OCI-LY3 (cell line): ENCODE results near the gene SLC25A28.

Experiments used
- H2AFZ ChIP-seq: fragments of 200-600, 300-600 bp; shearing (Covaris generic); 2 replicates; pipeline ENCODE4 v1.6.0; 2014; ENCODE audit warnings: antibody characterized with exemption, low read depth, low read length
- H3K27ac ChIP-seq: fragments of 200-600, 300-600 bp; sonication (generic); 2 replicates; pipeline ENCODE4 v1.5.1; 2014; ENCODE audit warnings: mild to moderate bottlenecking, low read length, moderate library complexity, mixed read lengths
- H3K27me3 ChIP-seq: fragments of 200-600, 300-600 bp; sonication (generic); 2 replicates; pipeline ENCODE4 v1.6.1; 2014; ENCODE audit warnings: low read depth, low read length, mixed read lengths
- H3K36me3 ChIP-seq: fragments of 200-600, 300-600 bp; sonication (generic); replicated peaks from 2 replicates; pipeline ENCODE3; 2014; ENCODE audit warnings: low read depth, low read length, mixed read lengths
- H3K4me1 ChIP-seq: fragments of 300-600, 200-600 bp; sonication (generic); 2 replicates; pipeline ENCODE4 v1.6.1; 2014; ENCODE audit warnings: low read length, mixed read lengths
- H3K4me2 ChIP-seq: fragments of 200-600, 300-600 bp; sonication (generic); 2 replicates; pipeline ENCODE4 v1.6.1; 2014; ENCODE audit warnings: low read length, mixed read lengths
- H3K4me3 ChIP-seq: fragments of 300-600, 200-600 bp; sonication (generic); 2 replicates; pipeline ENCODE4 v1.5.1; 2014; ENCODE audit warnings: antibody characterized with exemption, mild to moderate bottlenecking, low read length, moderate library complexity
- H3K79me2 ChIP-seq: fragments of 300-600, 200-600 bp; shearing (Covaris generic); 2 replicates; pipeline ENCODE4 v1.6.1; 2014; ENCODE audit warnings: mild to moderate bottlenecking, low read length, mixed read lengths
- H3K9ac ChIP-seq: fragments of 300-600, 200-600 bp; shearing (Covaris generic); 2 replicates; pipeline ENCODE4 v1.6.0; 2014; ENCODE audit warnings: mild to moderate bottlenecking, low read length, moderate library complexity
- H3K9me3 ChIP-seq: fragments of 200-600, 300-600 bp; shearing (Covaris generic); 2 replicates; pipeline ENCODE4 v1.6.1; 2014; ENCODE audit warnings: low read length, mixed read lengths; ENCODE audit not compliant: insufficient read depth
- H4K20me1 ChIP-seq: fragments of 200-600, 300-600 bp; sonication (generic); 2 replicates; pipeline ENCODE4 v1.6.1; 2016; ENCODE audit warnings: low read length, mixed read lengths; ENCODE audit not compliant: insufficient read depth
- CTCF ChIP-seq: fragments of 200-600, 300-600 bp; sonication (generic); IDR thresholded peaks from 2 replicates; pipeline ENCODE4 v1.5.1; 2014; ENCODE audit warnings: antibody characterized with exemption, low read length, low read depth
- EZH2phosphoT487 ChIP-seq: fragments of 200-600 bp; shearing (Covaris generic); IDR thresholded peaks from 2 replicates; pipeline ENCODE4 v1.6.1; 2018; ENCODE audit warnings: antibody characterized with exemption, mixed run types, low read depth

SLC25A28 gene

DNA sequence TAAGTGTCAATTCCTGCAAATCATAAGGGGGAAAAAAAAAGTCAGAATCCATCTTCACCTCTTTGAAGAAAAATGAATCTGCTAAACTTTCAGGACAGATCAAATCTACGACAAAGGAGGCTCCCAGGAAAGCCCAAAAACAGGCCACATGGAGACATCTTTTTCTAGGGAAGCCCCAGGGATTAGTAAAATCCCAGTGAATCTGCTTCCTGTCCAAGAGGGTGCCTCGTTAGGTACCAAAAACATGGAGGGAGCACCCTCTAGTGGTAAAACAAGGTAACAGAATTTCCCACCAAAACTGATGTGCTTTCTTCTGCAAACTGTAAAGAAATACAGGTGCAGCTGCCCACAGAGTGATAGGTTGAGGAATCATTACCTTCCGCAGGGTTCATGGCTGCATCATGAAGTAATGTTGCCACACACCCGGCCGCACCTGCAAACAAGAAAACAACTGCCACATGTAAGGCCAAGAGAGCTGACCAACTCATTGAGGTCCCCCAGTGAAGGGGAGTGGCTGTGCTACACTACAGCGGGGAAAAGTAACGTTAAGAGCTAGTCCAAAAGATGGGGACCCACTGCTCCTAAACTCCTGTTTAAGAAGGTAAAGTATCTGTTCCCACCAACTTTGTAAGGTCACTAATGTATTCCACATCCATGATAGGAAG is 7.9 kb downstream of the SLC25A28 start:
- no peaks in the 10 kb centered on the region for H4K20me1 ChIP-seq
- H3K27me3 ChIP-seq, result no peaks in the 10 kb centered on the region
- no peaks in the 10 kb centered on the region for H3K9me3 ChIP-seq
- TF ChIP-seq CTCF (peak; percentile 74), EZH2phosphoT487 (no peak)
- H3K9ac ChIP-seq, result no peak overlapping the region
- no peak overlapping the region for H3K4me3 ChIP-seq
- H3K4me1 ChIP-seq, result no peaks in the 10 kb centered on the region
- no peak overlapping the region for H2AFZ ChIP-seq
- H3K4me2 ChIP-seq, result no peak overlapping the region
- peaks cover 3% of the 10 kb centered on the region for H3K36me3 ChIP-seq
- peaks cover 4% of the 10 kb centered on the region; the same call in 1 of the 2 replicates for H3K79me2 ChIP-seq
- H3K27ac ChIP-seq, result no peak overlapping the region

GRCh38 chr10:99611326-99611725 is 8.9 kb downstream of the SLC25A28 start:
- no peak for TF ChIP-seq EZH2phosphoT487
- TF ChIP-seq CTCF, result no peak
- no peak overlapping the region for H3K9ac ChIP-seq
- H2AFZ ChIP-seq, result no peak overlapping the region
- no peaks in the 10 kb centered on the region for H4K20me1 ChIP-seq
- H3K4me1 ChIP-seq, result no peaks in the 10 kb centered on the region
- no peaks in the 10 kb centered on the region for H3K9me3 ChIP-seq
- H3K27ac ChIP-seq, result no peak overlapping the region
- no peak overlapping the region for H3K4me2 ChIP-seq
- no peaks in the 10 kb centered on the region for H3K27me3 ChIP-seq
- no peaks in the 10 kb centered on the region; the same call in 1 of the 2 replicates for H3K79me2 ChIP-seq
- no peak overlapping the region for H3K4me3 ChIP-seq
- H3K36me3 ChIP-seq, result peaks cover 3% of the 10 kb centered on the region

- Histone ChIP-seq H3K27me3 (no peaks in the 10 kb centered on the region), H3K79me2 (no peaks in the 10 kb centered on the region), H3K4me1 (no peaks in the 10 kb centered on the region), H3K9ac (no peak overlapping the region), H3K36me3 (peaks cover 3% of the 10 kb centered on the region), H2AFZ (no peak overlapping the region), H3K27ac (no peak overlapping the region), H3K9me3 (no peaks in the 10 kb centered on the region), H3K4me2 (no peak overlapping the region), H3K4me3 (no peak overlapping the region), H4K20me1 (no peaks in the 10 kb centered on the region)
- TF ChIP-seq CTCF, result no peak
- TF ChIP-seq EZH2phosphoT487, result no peak
Measured at GRCh38 chr10:99610221-99610620, 10.0 kb downstream of the SLC25A28 start.

DNA sequence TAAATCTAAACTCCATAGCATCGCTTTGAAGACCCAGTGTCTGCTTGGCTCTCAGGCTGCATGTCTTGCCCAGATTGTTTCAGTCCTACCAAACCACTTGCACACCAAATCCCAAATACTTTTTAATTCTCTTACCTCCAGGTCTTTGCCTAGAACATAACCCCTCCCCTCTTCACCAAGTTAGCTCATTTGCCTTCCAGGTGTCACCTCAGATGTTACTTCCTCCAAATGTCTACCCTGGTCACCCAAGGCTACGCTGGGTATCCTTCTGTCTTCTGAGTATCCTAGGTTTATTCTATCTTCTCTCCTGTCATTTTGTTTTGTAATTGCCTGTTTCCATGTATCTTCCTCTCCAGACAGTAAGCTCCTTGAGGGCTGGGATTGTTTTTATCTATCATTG is 11.1 kb downstream of the SLC25A28 start:
- H3K27me3 ChIP-seq, result no peaks in the 10 kb centered on the region
- H3K36me3 ChIP-seq, result peaks cover 3% of the 10 kb centered on the region
- H3K4me1 ChIP-seq, result no peaks in the 10 kb centered on the region
- H2AFZ ChIP-seq, result no peak overlapping the region
- no peak overlapping the region for H3K27ac ChIP-seq
- H3K4me3 ChIP-seq, result no peak overlapping the region
- no peaks in the 10 kb centered on the region for H4K20me1 ChIP-seq
- TF ChIP-seq EZH2phosphoT487 (no peak), CTCF (no peak)
- no peak overlapping the region for H3K4me2 ChIP-seq
- H3K9ac ChIP-seq, result no peak overlapping the region
- H3K79me2 ChIP-seq, result no peaks in the 10 kb centered on the region
- H3K9me3 ChIP-seq, result no peaks in the 10 kb centered on the region
